Measurements from ENCODE around the gene NT5C2. TPM values are rescaled to one million over a fixed set of nuclear protein-coding genes. Genes with fewer than 3 reads are reported as not detected.
"Not testable (repeated sequence)": the region's sequence is repeated elsewhere in the genome, so short reads cannot be mapped to it uniquely, and the experiment has no call there.

Gene NT5C2
- total RNA-seq, 2 experiments from 2014 or later = 68.9 to 69.4 TPM

- no peaks in the 10 kb centered on the region for H3K27me3 Mint-ChIP-seq
- DNase-seq (no peak), ATAC-seq (ENCODE audit: low read depth) (no peak)
- POLR2A ChIA-PET = no interaction called here
- H3K36me3 Mint-ChIP-seq = peaks cover 18% of the 10 kb centered on the region
- H3K4me1 Mint-ChIP-seq = no peaks in the 10 kb centered on the region
- no peak overlapping the region for H3K27ac Mint-ChIP-seq
- H3K9me3 Mint-ChIP-seq = no peaks in the 10 kb centered on the region
- no peak overlapping the region for H3K4me3 Mint-ChIP-seq
These were observed 48.0 kb downstream of the NT5C2 start for GRCh38 chr10:103145046-103145445.

- Mint-ChIP-seq H3K4me3 (no peak overlapping the region), H3K27me3 (no peaks in the 10 kb centered on the region), H3K4me1 (no peaks in the 10 kb centered on the region), H3K36me3 (peaks cover 18% of the 10 kb centered on the region), H3K27ac (no peak overlapping the region), H3K9me3 (no peaks in the 10 kb centered on the region)
- DNase-seq (no peak), ATAC-seq (ENCODE audit: low read depth) (no peak)
- POLR2A ChIA-PET = no interaction called here
These were observed 49.0 kb downstream of the NT5C2 start for GRCh38 chr10:103144041-103144440.

GRCh38 chr10:103143641-103144040, 49.4 kb downstream of the NT5C2 start:
- H3K9me3 Mint-ChIP-seq; H3K4me3 Mint-ChIP-seq; H3K27ac Mint-ChIP-seq; POLR2A ChIA-PET; DNase-seq; H3K27me3 Mint-ChIP-seq; H3K4me1 Mint-ChIP-seq; ATAC-seq (ENCODE audit: low read depth): not testable (repeated sequence)
- peaks cover 18% of the 10 kb centered on the region for H3K36me3 Mint-ChIP-seq

- no peak for DNase-seq
- Mint-ChIP-seq H3K36me3 (peaks cover 28% of the 10 kb centered on the region), H3K4me3 (no peak overlapping the region), H3K27ac (no peak overlapping the region), H3K27me3 (no peaks in the 10 kb centered on the region), H3K4me1 (no peaks in the 10 kb centered on the region), H3K9me3 (no peaks in the 10 kb centered on the region)
- POLR2A ChIA-PET = no interaction called here
- ATAC-seq (ENCODE audit: low read depth) = no peak
These were observed 51.1 kb downstream of the NT5C2 start for GRCh38 chr10:103141950-103142349.

- Mint-ChIP-seq H3K9me3 (peaks cover 2% of the 10 kb centered on the region), H3K27me3 (no peaks in the 10 kb centered on the region), H3K4me3 (no peak overlapping the region), H3K4me1 (no peaks in the 10 kb centered on the region), H3K27ac (no peak overlapping the region), H3K36me3 (peaks cover 36% of the 10 kb centered on the region)
- DNase-seq (no peak), ATAC-seq (ENCODE audit: low read depth) (no peak)
- POLR2A ChIA-PET = interaction anchor here (0.5 to 0.8 kb wide), 2 partner anchors 15 to 226 kb away, joined by 3 to 4 read pairs; no protein-coding TSS in a partner anchor
These were observed 52.6 kb downstream of the NT5C2 start for GRCh38 chr10:103140469-103140868.

- ATAC-seq (ENCODE audit: low read depth) (no peak), DNase-seq (no peak)
- Mint-ChIP-seq H3K27ac (no peak overlapping the region), H3K4me1 (no peaks in the 10 kb centered on the region), H3K4me3 (no peak overlapping the region), H3K27me3 (no peaks in the 10 kb centered on the region), H3K9me3 (peaks cover 4% of the 10 kb centered on the region), H3K36me3 (peaks cover 41% of the 10 kb centered on the region)
- POLR2A ChIA-PET = no interaction called here
These were observed 53.3 kb downstream of the NT5C2 start for GRCh38 chr10:103139803-103140202.

- H3K27ac Mint-ChIP-seq; H3K4me3 Mint-ChIP-seq; POLR2A ChIA-PET; H3K9me3 Mint-ChIP-seq; ATAC-seq (ENCODE audit: low read depth); H3K27me3 Mint-ChIP-seq; DNase-seq; H3K4me1 Mint-ChIP-seq: not testable (repeated sequence)
- peaks cover 61% of the 10 kb centered on the region for H3K36me3 Mint-ChIP-seq
These were observed 57.9 kb downstream of the NT5C2 start for GRCh38 chr10:103135168-103135567.

- Mint-ChIP-seq H3K4me3 (no peak overlapping the region), H3K4me1 (peaks cover 7% of the 10 kb centered on the region), H3K9me3 (peaks cover 3% of the 10 kb centered on the region), H3K36me3 (peaks cover 44% of the 10 kb centered on the region), H3K27ac (no peak overlapping the region), H3K27me3 (no peaks in the 10 kb centered on the region)
- DNase-seq = no peak
- POLR2A ChIA-PET = no interaction called here
- ATAC-seq (ENCODE audit: low read depth) = no peak
These were observed 62.2 kb downstream of the NT5C2 start for GRCh38 chr10:103130910-103131309.

- Mint-ChIP-seq H3K36me3 (peaks cover 43% of the 10 kb centered on the region), H3K4me1 (peaks cover 10% of the 10 kb centered on the region)
- H3K9me3 Mint-ChIP-seq; H3K27ac Mint-ChIP-seq; H3K4me3 Mint-ChIP-seq; ATAC-seq (ENCODE audit: low read depth); H3K27me3 Mint-ChIP-seq; POLR2A ChIA-PET; DNase-seq: not testable (repeated sequence)
These were observed 62.9 kb downstream of the NT5C2 start for GRCh38 chr10:103130180-103130579.

GRCh38 chr10:103127241-103127640, 65.8 kb downstream of the NT5C2 start:
- POLR2A ChIA-PET = interaction anchor here (1.2 kb wide), 1 partner anchor 11 kb away, joined by 3 read pairs; no protein-coding TSS in a partner anchor
- no peak for DNase-seq
- no peak for ATAC-seq (ENCODE audit: low read depth)
- Mint-ChIP-seq H3K27me3 (no peaks in the 10 kb centered on the region), H3K9me3 (peaks cover 1% of the 10 kb centered on the region), H3K4me1 (peaks cover 14% of the 10 kb centered on the region), H3K4me3 (no peak overlapping the region), H3K27ac (no peak overlapping the region), H3K36me3 (peaks cover 21% of the 10 kb centered on the region)

- Mint-ChIP-seq H3K4me3 (no peak overlapping the region), H3K27me3 (no peaks in the 10 kb centered on the region), H3K36me3 (peaks cover 11% of the 10 kb centered on the region), H3K9me3 (peaks cover under 1% of the 10 kb centered on the region), H3K4me1 (peaks cover 15% of the 10 kb centered on the region), H3K27ac (no peak overlapping the region)
- POLR2A ChIA-PET = no interaction called here
- no peak for DNase-seq
- ATAC-seq (ENCODE audit: low read depth) = no peak
These were observed 67.5 kb downstream of the NT5C2 start for GRCh38 chr10:103125323-103126267.

- ATAC-seq (ENCODE audit: low read depth) (no peak), DNase-seq (no peak)
- Mint-ChIP-seq H3K27me3 (no peaks in the 10 kb centered on the region), H3K27ac (no peak overlapping the region), H3K4me3 (no peak overlapping the region), H3K9me3 (no peaks in the 10 kb centered on the region), H3K4me1 (peaks cover 15% of the 10 kb centered on the region), H3K36me3 (peaks cover 10% of the 10 kb centered on the region)
- POLR2A ChIA-PET = no interaction called here
These were observed 68.5 kb downstream of the NT5C2 start for GRCh38 chr10:103124420-103125096.

GRCh38 chr10:103123282-103124024, 69.6 kb downstream of the NT5C2 start:
- POLR2A ChIA-PET = no interaction called here
- ATAC-seq (ENCODE audit: low read depth) = no peak
- Mint-ChIP-seq H3K4me3 (no peak overlapping the region), H3K36me3 (peaks cover 10% of the 10 kb centered on the region), H3K9me3 (no peaks in the 10 kb centered on the region), H3K27ac (no peak overlapping the region), H3K4me1 (peaks cover 15% of the 10 kb centered on the region), H3K27me3 (no peaks in the 10 kb centered on the region)
- no peak for DNase-seq

Data from activated naive CD8-positive, alpha-beta T cell treated with anti-CD3 and anti-CD28 coated beads, Interleukin-2, amount 10 ng/mL, durations not matched to agents 7 days and 5 days (primary cell).